ENCODE results near the gene THUMPD1.
A peak's percentile ranks its signal among the peaks of the same experiment; 100 is the strongest.
"Not testable (repeated sequence)": the region's sequence is repeated elsewhere in the genome, so short reads cannot be mapped to it uniquely, and the experiment has no call there.

The THUMPD1 gene

DNA sequence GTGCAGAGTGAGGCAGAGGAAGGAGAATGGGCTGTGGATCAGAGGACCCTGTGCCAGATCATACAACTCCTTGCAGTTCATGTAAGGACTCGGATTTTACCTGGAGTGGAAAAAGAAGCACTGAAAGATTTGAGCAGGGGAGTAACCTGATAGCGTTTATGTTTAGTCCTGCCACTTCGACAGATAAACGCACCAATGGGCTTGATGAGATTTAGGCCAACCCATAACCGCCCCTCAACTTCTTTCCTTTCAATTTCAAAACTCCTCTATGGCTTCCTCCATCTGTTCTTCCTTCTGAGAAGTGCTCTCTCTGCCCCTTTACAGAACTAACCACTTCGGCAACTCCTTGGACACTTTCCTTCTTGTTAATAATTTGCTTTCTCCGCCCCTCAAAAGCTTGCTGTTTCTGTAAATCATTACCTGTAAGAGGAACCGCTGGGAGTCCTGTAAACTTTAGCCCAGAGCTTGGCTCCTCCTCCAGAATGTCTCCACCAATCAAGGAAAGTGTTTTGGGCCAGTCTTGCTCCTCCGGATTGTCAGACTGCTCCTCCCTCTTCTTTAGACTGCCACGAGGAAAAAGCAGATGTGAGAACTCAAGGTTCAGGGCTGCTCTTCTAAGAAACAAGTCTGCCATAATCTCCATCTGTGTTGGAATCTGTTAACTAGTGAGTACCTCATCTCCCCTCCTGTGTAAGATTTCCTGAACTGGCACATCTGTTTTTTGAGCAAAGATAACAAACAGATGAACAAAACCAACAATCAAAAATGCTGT lies 22.0 kb upstream of the THUMPD1 start, which contains the start of gene ACSM3:
Gene ACSM3 (plus strand): TSS at position 554 of the 772 bp plus-strand sequence. CDS start 6,021 bp downstream, outside the sequence.
- TF ChIP-seq, protein P1, sequence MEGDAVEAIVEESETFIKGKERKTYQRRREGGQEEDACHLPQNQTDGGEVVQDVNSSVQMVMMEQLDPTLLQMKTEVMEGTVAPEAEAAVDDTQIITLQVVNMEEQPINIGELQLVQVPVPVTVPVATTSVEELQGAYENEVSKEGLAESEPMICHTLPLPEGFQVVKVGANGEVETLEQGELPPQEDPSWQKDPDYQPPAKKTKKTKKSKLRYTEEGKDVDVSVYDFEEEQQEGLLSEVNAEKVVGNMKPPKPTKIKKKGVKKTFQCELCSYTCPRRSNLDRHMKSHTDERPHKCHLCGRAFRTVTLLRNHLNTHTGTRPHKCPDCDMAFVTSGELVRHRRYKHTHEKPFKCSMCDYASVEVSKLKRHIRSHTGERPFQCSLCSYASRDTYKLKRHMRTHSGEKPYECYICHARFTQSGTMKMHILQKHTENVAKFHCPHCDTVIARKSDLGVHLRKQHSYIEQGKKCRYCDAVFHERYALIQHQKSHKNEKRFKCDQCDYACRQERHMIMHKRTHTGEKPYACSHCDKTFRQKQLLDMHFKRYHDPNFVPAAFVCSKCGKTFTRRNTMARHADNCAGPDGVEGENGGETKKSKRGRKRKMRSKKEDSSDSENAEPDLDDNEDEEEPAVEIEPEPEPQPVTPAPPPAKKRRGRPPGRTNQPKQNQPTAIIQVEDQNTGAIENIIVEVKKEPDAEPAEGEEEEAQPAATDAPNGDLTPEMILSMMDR (IDR thresholded peaks at IDR 0.05; ENCODE audit: borderline replicate concordance, control extremely low read depth, extremely low read depth, insufficient read depth, missing control alignments): no peak
- in situ Hi-C loops (cut with MboI; ENCODE audit: low sequenced_read_pairs, unreplicated experiment): no loop called here
- peak; percentile 76 for DNase-seq (ENCODE audit: low spot score)

DNA sequence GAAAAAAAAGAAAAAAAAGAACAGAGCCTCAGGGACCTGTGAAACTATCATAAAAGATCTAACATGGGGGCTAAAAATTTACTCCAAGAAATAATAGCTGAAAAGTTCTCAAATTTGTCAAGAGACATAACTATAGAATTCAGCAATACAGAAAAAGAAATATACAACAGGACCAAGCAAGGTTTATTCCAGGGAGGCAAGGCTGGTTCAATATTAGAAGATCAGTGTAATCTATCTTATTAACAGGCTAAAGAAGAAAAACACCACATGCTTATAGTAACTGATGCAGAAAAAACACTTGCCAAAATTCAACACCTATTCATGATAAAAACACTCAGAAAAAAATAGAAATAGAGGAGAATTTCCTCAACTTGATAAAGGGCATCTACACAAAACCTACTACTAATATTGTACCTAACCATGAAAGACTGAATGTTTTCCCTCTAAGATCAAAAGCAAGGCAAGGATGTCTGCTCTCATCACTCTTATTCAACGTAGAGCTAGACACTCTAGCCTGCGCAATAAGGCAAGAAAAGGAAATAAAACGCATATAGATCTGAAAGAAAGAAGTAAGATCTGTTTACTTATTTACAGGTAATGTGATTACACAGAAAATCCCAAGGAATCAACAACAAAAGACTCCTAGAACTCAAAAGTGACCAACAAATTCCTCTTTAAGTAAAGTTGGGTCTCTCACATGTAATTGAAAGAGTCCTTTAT lies 20.9 kb upstream of the THUMPD1 start:
- TF ChIP-seq, protein P1 (IDR thresholded peaks at IDR 0.05; ENCODE audit: borderline replicate concordance, control extremely low read depth, extremely low read depth, insufficient read depth, missing control alignments): no peak

DNA sequence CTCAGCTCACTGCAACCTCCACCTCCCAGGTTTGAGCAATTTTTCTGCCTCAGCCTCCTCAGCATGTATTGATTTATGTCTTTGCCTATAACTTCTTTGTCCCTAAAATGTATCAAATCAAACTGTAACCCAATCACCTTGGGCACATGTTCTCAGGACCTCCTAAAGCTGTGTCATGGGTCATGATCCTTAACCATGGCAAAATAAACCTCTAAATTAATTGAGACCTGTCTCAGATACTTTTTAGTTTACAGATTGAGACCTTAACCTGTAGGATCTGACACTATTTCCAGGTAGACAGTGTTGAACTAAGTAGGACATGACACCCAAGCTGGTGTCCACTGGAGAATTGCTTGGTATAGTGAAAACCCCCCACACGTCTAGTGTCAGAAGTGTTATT lies 19.6 kb upstream of the THUMPD1 start:
- TF ChIP-seq, protein P1 (IDR thresholded peaks at IDR 0.05; ENCODE audit: borderline replicate concordance, control extremely low read depth, extremely low read depth, insufficient read depth, missing control alignments): no peak
- DNase-seq (ENCODE audit: low spot score): no peak

More for the DNA sequence above, 20.9 kb upstream of the THUMPD1 start:
- DNase-seq (ENCODE audit: low spot score): no peak
- in situ Hi-C loops (cut with MboI; ENCODE audit: low sequenced_read_pairs, unreplicated experiment): no loop called here

DNA sequence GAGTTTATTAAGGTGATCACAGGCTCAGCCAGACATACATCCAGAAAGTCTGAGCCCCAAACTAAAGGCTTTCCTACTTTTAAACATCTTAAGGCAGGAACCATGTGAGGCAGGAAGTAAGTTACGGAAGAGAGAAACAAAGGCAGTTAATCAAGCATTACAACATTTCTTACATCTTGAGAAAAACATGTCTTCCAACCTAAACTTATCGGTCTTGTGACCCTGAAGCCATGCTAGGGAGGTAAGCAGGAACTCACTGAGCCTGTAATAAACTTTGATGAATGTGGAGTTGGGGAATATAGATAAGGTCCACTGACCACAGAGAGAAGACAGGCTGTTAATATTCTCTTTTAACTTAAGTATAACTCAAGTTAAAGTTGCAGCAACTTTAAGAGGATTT lies 18.7 kb upstream of the THUMPD1 start:
- in situ Hi-C loops (cut with MboI; ENCODE audit: low sequenced_read_pairs, unreplicated experiment): no loop called here
- TF ChIP-seq, protein P1 (IDR thresholded peaks at IDR 0.05; ENCODE audit: borderline replicate concordance, control extremely low read depth, extremely low read depth, insufficient read depth, missing control alignments): no peak
- DNase-seq (ENCODE audit: low spot score): no peak

More for the DNA sequence above, 19.6 kb upstream of the THUMPD1 start:
- in situ Hi-C loops (cut with MboI; ENCODE audit: low sequenced_read_pairs, unreplicated experiment): no loop called here

DNA sequence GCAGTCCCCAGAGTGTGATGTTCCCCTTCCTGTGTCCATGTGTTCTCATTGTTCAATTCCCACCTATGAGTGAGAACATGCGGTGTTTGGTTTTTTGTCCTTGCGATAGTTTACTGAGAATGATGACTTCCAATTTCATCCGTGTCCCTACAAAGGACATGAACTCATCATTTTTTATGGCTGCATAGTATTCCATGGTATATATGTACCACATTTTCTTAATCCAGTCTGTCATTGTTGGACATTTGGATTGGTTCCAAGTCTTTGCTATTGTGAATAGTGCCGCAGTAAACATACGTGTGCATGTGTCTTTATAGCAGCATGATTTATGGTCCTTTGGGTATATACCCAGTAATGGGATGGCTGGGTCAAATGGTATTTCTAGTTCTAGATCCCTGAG lies 14.2 kb upstream of the THUMPD1 start:
- in situ Hi-C loops (cut with MboI; ENCODE audit: low sequenced_read_pairs, unreplicated experiment): not testable (repeated sequence)

DNA sequence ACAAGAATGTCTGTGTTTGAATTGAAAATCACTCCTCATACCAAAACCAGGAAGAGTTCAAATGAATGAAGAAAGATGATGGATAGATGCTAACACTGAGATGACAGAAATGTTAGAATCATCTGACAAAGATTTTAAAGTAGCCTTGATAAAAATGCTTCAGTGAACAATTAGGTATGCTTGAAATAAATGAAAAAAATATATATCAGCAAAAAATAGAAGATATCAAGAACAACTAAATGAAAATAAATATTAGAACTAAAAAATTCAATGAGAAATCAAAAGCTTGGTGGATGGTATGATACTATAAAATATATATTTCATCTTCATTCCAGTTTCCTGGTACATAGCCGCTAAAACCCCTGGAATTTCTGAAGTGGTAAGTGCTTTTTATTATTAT lies 13.6 kb upstream of the THUMPD1 start:
- in situ Hi-C loops (cut with MboI; ENCODE audit: low sequenced_read_pairs, unreplicated experiment): no loop called here
- DNase-seq (ENCODE audit: low spot score): no peak
- TF ChIP-seq, protein P1 (IDR thresholded peaks at IDR 0.05; ENCODE audit: borderline replicate concordance, control extremely low read depth, extremely low read depth, insufficient read depth, missing control alignments): no peak

More for the DNA sequence above, 14.2 kb upstream of the THUMPD1 start:
- DNase-seq (ENCODE audit: low spot score): not testable (repeated sequence)

DNA sequence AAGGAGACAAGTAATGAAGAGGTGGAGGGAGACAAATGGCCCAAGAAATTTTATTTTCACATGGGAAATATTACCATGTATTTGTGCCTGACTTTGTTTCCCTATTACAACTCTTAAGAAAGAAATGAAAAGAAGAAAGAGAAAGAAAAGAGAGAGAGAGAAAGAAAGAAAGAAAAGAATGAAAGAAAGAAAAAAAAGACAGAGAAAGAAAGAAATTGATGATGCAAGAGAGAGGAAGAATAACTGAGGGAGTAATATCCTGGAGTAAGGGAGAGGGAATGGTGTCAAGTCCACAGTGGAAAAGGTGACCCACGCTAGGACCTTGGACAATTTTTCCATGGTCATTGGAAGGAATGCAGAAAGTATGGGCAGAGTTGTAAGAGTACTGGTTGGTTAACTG lies 12.1 kb upstream of the THUMPD1 start:
- in situ Hi-C loops (cut with MboI; ENCODE audit: low sequenced_read_pairs, unreplicated experiment): no loop called here
- DNase-seq (ENCODE audit: low spot score): no peak
- TF ChIP-seq, protein P1 (IDR thresholded peaks at IDR 0.05; ENCODE audit: borderline replicate concordance, control extremely low read depth, extremely low read depth, insufficient read depth, missing control alignments): no peak
